Measurements from ENCODE around the gene PIGR. TPM values are rescaled to one million over a fixed set of nuclear protein-coding genes. Genes with fewer than 3 reads are reported as not detected.

Gene PIGR
- total RNA-seq, 1 experiment from 2014 or later = not detected

- Mint-ChIP-seq H3K4me3 (no peak overlapping the region), H3K4me1 (peaks cover 23 to 27% of the 10 kb centered on the region in 2 experiments), H3K27me3 (ENCODE audit: low read depth) (peaks cover 7% of the 10 kb centered on the region), H3K27ac (no peak overlapping the region), H3K36me3 (ENCODE audit: insufficient read depth in 1 of 3, low read depth in 3 of 3) (no peaks in the 10 kb centered on the region), H3K9me3 (0 out of 5 replicates have a peak, but pooled peaks cover 0 to 2% of the 10 kb centered on the region in 2 experiments)
- Histone ChIP-seq H3K14ac (ENCODE audit: insufficient read depth, low read length) (no peak overlapping the region), H3K56ac (ENCODE audit: insufficient read length, low read depth, low read length) (no peak overlapping the region), H3T11ph (ENCODE audit: low read length) (no peak overlapping the region), H2AK5ac (ENCODE audit: insufficient read length, low read length) (no peak overlapping the region), H3K4me1 (ENCODE audit: insufficient read depth, low read length) (no peaks in the 10 kb centered on the region), H3K79me2 (ENCODE audit: insufficient read depth, low read length) (no peaks in the 10 kb centered on the region), H3K4ac (ENCODE audit: low read depth, low read length) (no peak overlapping the region), H3K27ac (ENCODE audit: insufficient read length, low read depth, low read length) (no peak overlapping the region), H2BK20ac (ENCODE audit: low read depth, low read length, poor library complexity, severe bottlenecking) (no peak overlapping the region), H2BK120ac (ENCODE audit: low read depth, low read length, poor library complexity, severe bottlenecking) (no peak overlapping the region), H2BK15ac (ENCODE audit: low read depth, low read length) (no peak overlapping the region), H3K4me2 (ENCODE audit: insufficient read depth, insufficient read length, low read length) (no peak overlapping the region), H4K5ac (ENCODE audit: insufficient read length, low read depth, low read length) (no peak overlapping the region), H2AFZ (ENCODE audit: low read length) (no peak overlapping the region), H4K91ac (ENCODE audit: insufficient read length, low read depth, low read length) (no peak overlapping the region), H4K8ac (replicated peaks; ENCODE audit: insufficient read length, low read depth, low read length) (no peak overlapping the region), H2BK5ac (ENCODE audit: insufficient read length, low read length) (no peak overlapping the region), H3K9me3 (ENCODE audit: control insufficient read depth, low read depth, low read length) (no peaks in the 10 kb centered on the region), H3K23me2 (ENCODE audit: insufficient read length, low read depth, low read length, poor library complexity, severe bottlenecking) (no peaks in the 10 kb centered on the region), H3K79me1 (ENCODE audit: insufficient read depth, low read depth, low read length, poor library complexity, severe bottlenecking) (no peaks in the 10 kb centered on the region), H4K20me1 (ENCODE audit: control insufficient read depth, insufficient read depth, insufficient read length) (no peaks in the 10 kb centered on the region), H3K9ac (ENCODE audit: extremely low read depth, insufficient read length, low read length) (no peak overlapping the region), H2BK12ac (ENCODE audit: insufficient read length, low read depth, low read length) (no peak overlapping the region), H3K27me3 (ENCODE audit: insufficient read depth, low read length) (no peaks in the 10 kb centered on the region), H3K23ac (ENCODE audit: insufficient read length, low read depth, low read length) (no peak overlapping the region), H3K18ac (ENCODE audit: insufficient read length, low read depth, low read length) (no peak overlapping the region)
- WGBS (ENCODE audit: extremely low coverage, insufficient read length, low lambda C conversion rate) = no CpG with 5 or more reads among the region's 7 CpGs
- DNase-seq = no peak
- TF ChIP-seq CTCF (conservative IDR thresholded peaks at IDR 0.05) = no peak
These were observed 32.0 kb upstream of the PIGR start for GRCh38 chr1:206978259-206978658.

All from H9 (cell line).